PC-9 (cell line): ENCODE data around the gene DHX30. TPM values are rescaled to one million over a fixed set of nuclear protein-coding genes. Genes with fewer than 3 reads are reported as not detected.

Experiments used
- BruUV-seq: library from RNA; stranded (reverse); fragments of 400-500 nt; replicated peaks from 2 replicates; lab custom pipeline; 2021; lab: Mats Ljungman, UMichigan
- CTCF ChIA-PET: fragments of 300-600 bp; sonication (Branson Sonifier 250); formaldehyde crosslinking; loops from one replicate; lab custom pipeline; 2022; ENCODE audit warnings: antibody characterized with exemption; lab: Charles Lee
- POLR2A ChIA-PET: fragments of 300-600 bp; sonication (Branson Sonifier 250); formaldehyde crosslinking; loops from one replicate; lab custom pipeline; 2022; ENCODE audit warnings: antibody characterized with exemption; ENCODE audit not compliant: unreplicated experiment; lab: Charles Lee
- DNase-seq, 2 experiments: peaks; one replicate each; pipeline versions ENCODE4 v3.0.0 to v3.0.0-alpha.2; 2015 to 2022; ENCODE audit warnings: mixed read lengths in 1 of 2
- H2AFZ ChIP-seq: fragments of 200-600 bp; sonication (generic); 2 replicates; pipeline ENCODE4 v1.8.1; 2017; ENCODE audit warnings: antibody characterized with exemption
- H3F3A ChIP-seq: fragments of 200-600 bp; sonication (generic); 2 replicates; pipeline ENCODE4 v1.8.1; 2017; ENCODE audit warnings: antibody characterized with exemption, mild to moderate bottlenecking, low read depth; ENCODE audit not compliant: insufficient read depth
- H3K27ac ChIP-seq: fragments of 200-600 bp; sonication (generic); 2 replicates; pipeline ENCODE4 v1.6.1; 2016; ENCODE audit warnings: mixed run types
- H3K27me3 ChIP-seq: fragments of 200-600 bp; sonication (generic); 2 replicates; pipeline ENCODE4 v1.6.1; 2016; ENCODE audit warnings: low read depth, mixed run types; ENCODE audit not compliant: insufficient read depth
- H3K36me3 ChIP-seq: fragments of 200-600 bp; sonication (generic); 2 replicates; pipeline ENCODE4 v1.6.1; 2016; ENCODE audit warnings: low read depth, mixed run types
- H3K4me1 ChIP-seq: fragments of 200-600 bp; sonication (generic); replicated peaks from 2 replicates; pipeline ENCODE4 v1.6.1; 2016; ENCODE audit warnings: mixed run types; ENCODE audit not compliant: insufficient read depth
- H3K4me2 ChIP-seq: fragments of 200-600 bp; sonication (generic); 2 replicates; pipeline ENCODE4 v1.6.1; 2017; ENCODE audit warnings: mixed run types
- H3K4me3 ChIP-seq: fragments of 200-600 bp; sonication (generic); 2 replicates; pipeline ENCODE4 v1.6.1; 2016; ENCODE audit warnings: mixed run types
- H3K79me2 ChIP-seq: fragments of 200-600 bp; sonication (generic); 2 replicates; pipeline ENCODE4 v1.6.1; 2017; ENCODE audit warnings: low read depth, mixed run types
- H3K9me2 ChIP-seq: fragments of 200-600 bp; sonication (generic); 2 replicates; pipeline ENCODE4 v1.8.1; 2017; ENCODE audit warnings: mild to moderate bottlenecking; ENCODE audit not compliant: insufficient read depth
- H3K9me3 ChIP-seq: fragments of 200-600 bp; sonication (generic); 2 replicates; pipeline ENCODE4 v1.8.1; 2016; ENCODE audit warnings: low read depth; ENCODE audit not compliant: insufficient read depth
- H4K20me1 ChIP-seq: fragments of 200-600 bp; sonication (generic); 2 replicates; pipeline ENCODE4 v1.8.1; 2017; ENCODE audit not compliant: insufficient read depth
- EZH2 ChIP-seq: fragments of 200-600 bp; sonication (generic); IDR thresholded peaks from 2 replicates; pipeline ENCODE4 v1.8.0; 2017; ENCODE audit warnings: antibody characterized with exemption, low read depth
- intact Hi-C: fragments of 100-400 bp; cut with micrococcal nuclease; formaldehyde crosslinking; loops from one replicate; pipeline ENCODE4 v1.10.0; 2022; ENCODE audit not compliant: unreplicated experiment
- total RNA-seq: library from RNA; stranded (reverse); gene quantifications from 2 replicates; pipeline ENCODE4 v1.2.3, GENCODE V29; 2021
- TF ChIP-seq, protein P1 (sequence below): fragments of 200-600 bp; sonication (generic); conservative IDR thresholded peaks from 2 replicates; pipeline ENCODE4 v1.6.1; 2017; ENCODE audit warnings: mixed run types, antibody characterized with exemption, mild to moderate bottlenecking, moderate library complexity

Gene DHX30
- total RNA-seq, 1 experiment from 2014 or later: 60.2 TPM

DNA sequence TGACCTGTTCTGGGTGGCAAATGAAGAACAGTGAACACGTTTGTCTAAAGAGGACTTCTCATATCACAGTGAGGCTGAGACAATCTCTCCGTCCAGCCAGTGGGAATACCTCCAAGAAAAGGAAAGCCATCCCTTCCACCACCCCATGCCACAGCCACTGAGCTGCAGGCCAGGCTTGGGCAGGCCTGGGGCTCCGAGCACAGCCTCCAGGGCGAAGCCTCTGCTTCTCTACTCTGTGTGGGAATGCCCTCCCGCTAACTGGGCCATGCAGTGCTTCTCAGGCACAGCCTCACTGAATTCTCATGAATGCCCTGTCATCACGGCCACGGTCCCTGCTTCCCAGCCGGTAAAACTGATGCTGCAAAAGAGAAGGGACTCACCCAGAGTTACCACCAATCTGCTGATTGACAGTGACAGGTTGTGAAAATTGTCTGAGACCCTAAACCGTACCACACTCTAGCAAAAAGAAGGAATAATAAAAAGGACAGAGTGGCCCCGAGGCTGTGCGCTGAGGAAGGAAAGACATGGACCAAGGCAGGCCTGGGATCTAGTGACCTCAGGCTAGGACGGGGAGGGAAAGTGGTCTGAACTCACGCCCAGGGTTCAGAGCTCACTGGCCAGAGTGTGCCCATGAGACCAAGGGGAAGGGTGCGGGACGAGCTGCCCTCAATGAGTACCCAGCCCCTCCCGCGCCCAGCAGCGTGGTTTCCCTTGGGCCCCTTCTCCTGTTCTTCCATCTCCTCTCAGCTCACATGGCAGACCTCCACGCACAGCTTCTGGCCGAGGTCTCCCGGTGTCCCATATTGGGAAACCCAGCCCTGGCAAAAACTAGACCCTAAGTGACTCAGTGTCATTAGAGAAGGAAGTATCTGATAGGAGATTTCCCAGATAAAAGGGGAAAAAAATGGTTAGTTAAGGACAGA lies 52.8 kb downstream of the DHX30 start:
- no peaks in the 10 kb centered on the region for H3K36me3 ChIP-seq
- CTCF ChIA-PET: no interaction called here

DNA sequence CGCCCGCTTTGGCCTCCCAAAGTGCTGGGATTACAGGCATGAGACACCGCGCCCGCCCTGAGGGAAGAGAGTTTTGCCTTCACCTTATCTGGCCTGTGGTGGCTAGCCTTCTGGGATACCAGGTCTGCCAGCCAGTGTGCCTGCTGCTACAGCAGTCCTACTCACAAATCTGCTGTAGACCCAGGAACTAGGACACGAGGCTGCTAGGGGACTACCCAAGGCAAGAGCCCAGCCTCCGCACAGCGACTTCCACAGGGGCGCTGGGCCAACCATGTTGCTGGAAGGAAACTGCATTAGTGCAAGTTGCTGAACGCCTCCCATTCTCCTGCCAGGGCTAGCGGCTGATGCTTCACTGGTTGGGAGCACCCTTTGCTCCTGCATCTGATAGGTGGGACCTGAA lies 53.7 kb downstream of the DHX30 start:
- Histone ChIP-seq H3K4me1 (no peaks in the 10 kb centered on the region), H3K79me2 (no peaks in the 10 kb centered on the region)

More for the DNA sequence above, 52.8 kb downstream of the DHX30 start:
- no TSS peak for BruUV-seq
- Histone ChIP-seq H2AFZ (no peak overlapping the region), H3K27ac (no peak overlapping the region), H3K79me2 (no peaks in the 10 kb centered on the region), H3K4me3 (no peak overlapping the region), H3K4me1 (no peaks in the 10 kb centered on the region), H3K27me3 (no peaks in the 10 kb centered on the region), H3K4me2 (no peak overlapping the region), H3K9me3 (no peaks in the 10 kb centered on the region), H4K20me1 (peaks cover 6% of the 10 kb centered on the region; the same call in 1 of the 2 replicates), H3F3A (peaks cover 14% of the 10 kb centered on the region; the same call in 1 of the 2 replicates), H3K9me2 (no peaks in the 10 kb centered on the region)
- no peak for DNase-seq
- TF ChIP-seq, protein P1, sequence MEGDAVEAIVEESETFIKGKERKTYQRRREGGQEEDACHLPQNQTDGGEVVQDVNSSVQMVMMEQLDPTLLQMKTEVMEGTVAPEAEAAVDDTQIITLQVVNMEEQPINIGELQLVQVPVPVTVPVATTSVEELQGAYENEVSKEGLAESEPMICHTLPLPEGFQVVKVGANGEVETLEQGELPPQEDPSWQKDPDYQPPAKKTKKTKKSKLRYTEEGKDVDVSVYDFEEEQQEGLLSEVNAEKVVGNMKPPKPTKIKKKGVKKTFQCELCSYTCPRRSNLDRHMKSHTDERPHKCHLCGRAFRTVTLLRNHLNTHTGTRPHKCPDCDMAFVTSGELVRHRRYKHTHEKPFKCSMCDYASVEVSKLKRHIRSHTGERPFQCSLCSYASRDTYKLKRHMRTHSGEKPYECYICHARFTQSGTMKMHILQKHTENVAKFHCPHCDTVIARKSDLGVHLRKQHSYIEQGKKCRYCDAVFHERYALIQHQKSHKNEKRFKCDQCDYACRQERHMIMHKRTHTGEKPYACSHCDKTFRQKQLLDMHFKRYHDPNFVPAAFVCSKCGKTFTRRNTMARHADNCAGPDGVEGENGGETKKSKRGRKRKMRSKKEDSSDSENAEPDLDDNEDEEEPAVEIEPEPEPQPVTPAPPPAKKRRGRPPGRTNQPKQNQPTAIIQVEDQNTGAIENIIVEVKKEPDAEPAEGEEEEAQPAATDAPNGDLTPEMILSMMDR: no peak
- TF ChIP-seq EZH2: no peak
- POLR2A ChIA-PET: no interaction called here
- intact Hi-C loops: no loop called here

DNA sequence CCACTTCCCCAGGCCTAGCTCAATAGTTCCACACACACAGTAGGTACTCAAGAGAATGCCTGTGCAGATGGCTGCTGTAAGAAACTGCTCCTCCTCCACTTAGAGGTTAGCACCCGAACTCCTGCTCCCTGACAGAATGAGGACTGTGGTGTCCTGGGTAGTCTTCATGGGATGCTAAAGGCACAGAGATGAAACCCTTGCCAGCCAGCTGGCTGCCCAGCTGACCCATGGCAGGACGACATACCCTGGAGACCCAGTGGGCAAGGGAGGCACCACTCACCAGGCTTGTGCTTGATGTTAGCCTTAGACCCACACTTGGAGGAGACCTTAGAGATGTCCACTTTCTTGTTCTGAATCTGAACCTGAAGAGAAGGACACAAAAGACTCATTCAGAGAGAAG lies 54.2 kb downstream of the DHX30 start:
- H3K27me3 ChIP-seq: no peaks in the 10 kb centered on the region
- H3K9me3 ChIP-seq: no peaks in the 10 kb centered on the region
- ChIA-PET CTCF (interaction anchor here (0.6 kb wide), 1 partner anchor 186 kb away, joined by 3 read pairs; no protein-coding TSS in a partner anchor), POLR2A (no interaction called here)
- H4K20me1 ChIP-seq: no peaks in the 10 kb centered on the region
- H3F3A ChIP-seq: peaks cover under 1% of the 10 kb centered on the region; the same call in 1 of the 2 replicates
- H3K4me1 ChIP-seq: no peaks in the 10 kb centered on the region
- H3K79me2 ChIP-seq: no peaks in the 10 kb centered on the region
- H3K27ac ChIP-seq: no peak overlapping the region
- no TSS peak for BruUV-seq
- no peak overlapping the region for H3K4me3 ChIP-seq
- H3K36me3 ChIP-seq: no peaks in the 10 kb centered on the region
- no peaks in the 10 kb centered on the region for H3K9me2 ChIP-seq
- TF ChIP-seq EZH2: no peak
- TF ChIP-seq, protein P1: no peak
- intact Hi-C loops: no loop called here
- H3K4me2 ChIP-seq: no peak overlapping the region
- DNase-seq: no peak
- H2AFZ ChIP-seq: no peak overlapping the region

More for the DNA sequence above, 53.7 kb downstream of the DHX30 start:
- Histone ChIP-seq H3F3A (peaks cover 6% of the 10 kb centered on the region; the same call in 1 of the 2 replicates), H4K20me1 (peaks cover 3% of the 10 kb centered on the region; the same call in 1 of the 2 replicates), H2AFZ (no peak overlapping the region), H3K27me3 (no peaks in the 10 kb centered on the region), H3K4me2 (no peak overlapping the region), H3K27ac (no peak overlapping the region), H3K4me3 (no peak overlapping the region), H3K36me3 (no peaks in the 10 kb centered on the region), H3K9me2 (no peaks in the 10 kb centered on the region), H3K9me3 (no peaks in the 10 kb centered on the region)
- POLR2A ChIA-PET: no interaction called here
- CTCF ChIA-PET: no interaction called here
- intact Hi-C loops: no loop called here
- BruUV-seq: no TSS peak
- TF ChIP-seq, protein P1: no peak
- TF ChIP-seq EZH2: no peak
- no peak for DNase-seq
